Measurements from ENCODE around the gene EIF4G3. TPM values are rescaled to one million over a fixed set of nuclear protein-coding genes. Genes with fewer than 3 reads are reported as not detected.

Gene EIF4G3
- total RNA-seq, 1 experiment from 2014 or later = 72.0 TPM

DNA sequence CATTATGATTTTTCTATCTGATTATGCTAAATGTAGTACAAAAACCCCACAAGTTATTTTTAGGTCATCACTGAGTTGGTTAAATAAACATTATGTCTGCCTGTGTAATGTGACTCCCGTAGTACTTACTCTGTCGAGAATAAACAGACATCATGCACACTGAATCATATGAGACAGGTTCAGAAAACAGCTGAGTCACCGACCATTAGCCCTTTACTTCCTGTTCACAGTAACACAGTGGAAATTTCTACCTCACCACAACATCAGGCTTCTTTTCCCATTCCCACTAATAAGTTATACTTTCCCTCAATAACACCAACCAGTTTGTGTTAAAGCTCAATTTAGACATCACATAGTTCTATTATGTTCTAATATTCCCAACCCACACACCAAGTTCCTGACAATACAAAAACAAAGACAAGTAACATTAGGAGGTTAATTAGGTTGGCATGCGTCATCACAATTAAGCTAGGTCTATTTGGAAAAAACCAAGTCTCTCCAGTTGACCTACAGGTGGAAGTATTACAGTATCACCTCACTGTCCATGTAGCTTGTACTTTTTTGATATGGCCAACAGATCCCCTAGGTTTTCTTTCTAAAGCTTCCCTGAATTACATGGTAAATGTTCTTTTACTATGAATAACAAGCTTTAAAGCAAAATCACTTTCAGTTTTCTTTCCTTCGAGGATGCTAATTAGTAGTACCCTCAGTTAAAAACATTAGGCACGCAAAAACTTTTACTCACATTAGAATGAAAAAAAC, 154.2 kb downstream of the EIF4G3 start:
- no peaks in the 10 kb centered on the region for H4K20me1 ChIP-seq (ENCODE audit: control insufficient read depth, insufficient read depth, insufficient read length)
- Mint-ChIP-seq H3K9me3 (peaks cover 0 to 10% of the 10 kb centered on the region in 2 experiments; a peak in 4 of 5 replicates), H3K4me3 (no peak overlapping the region), H3K4me1 (peaks cover 6 to 7% of the 10 kb centered on the region in 2 experiments), H3K27ac (peak overlapping the region in 2 of 3 experiments; percentile 8 to 50; a peak in 3 of 7 replicates), H3K27me3 (ENCODE audit: low read depth) (no peaks in the 10 kb centered on the region), H3K36me3 (ENCODE audit: insufficient read depth in 1 of 3, low read depth in 3 of 3) (peaks cover 11 to 25% (median 21%) of the 10 kb centered on the region in 3 experiments)
- H4K91ac ChIP-seq (ENCODE audit: insufficient read length, low read depth, low read length) = no peak overlapping the region
- no peak overlapping the region for H2AFZ ChIP-seq (ENCODE audit: low read length)
- H4K8ac ChIP-seq (replicated peaks; ENCODE audit: insufficient read length, low read depth, low read length) = no peak overlapping the region
- H3K79me2 ChIP-seq (ENCODE audit: insufficient read depth, low read length) = no peaks in the 10 kb centered on the region; the same call in 1 of the 2 replicates
- no peak for DNase-seq
- H3K56ac ChIP-seq (ENCODE audit: insufficient read length, low read depth, low read length) = no peak overlapping the region
- H2BK120ac ChIP-seq (ENCODE audit: low read depth, low read length, poor library complexity, severe bottlenecking) = no peak overlapping the region
- H3K14ac ChIP-seq (ENCODE audit: insufficient read depth, low read length) = no peak overlapping the region
- H3K4ac ChIP-seq (ENCODE audit: low read depth, low read length) = no peak overlapping the region
- no peak overlapping the region for H3K9ac ChIP-seq (ENCODE audit: extremely low read depth, insufficient read length, low read length)
- no peak overlapping the region for H3K4me2 ChIP-seq (ENCODE audit: insufficient read depth, insufficient read length, low read length)
- no peak overlapping the region for H4K5ac ChIP-seq (ENCODE audit: insufficient read length, low read depth, low read length)
- peaks cover 5% of the 10 kb centered on the region for H3K79me1 ChIP-seq (ENCODE audit: insufficient read depth, low read depth, low read length, poor library complexity, severe bottlenecking)
- TF ChIP-seq CTCF (conservative IDR thresholded peaks at IDR 0.05) = no peak
- no CpG with 5 or more reads among the region's 6 CpGs for WGBS (ENCODE audit: extremely low coverage, insufficient read length, low lambda C conversion rate)
- H3T11ph ChIP-seq (ENCODE audit: low read length) = no peak overlapping the region
- H3K18ac ChIP-seq (ENCODE audit: insufficient read length, low read depth, low read length) = no peak overlapping the region
- no peak overlapping the region for H2AK5ac ChIP-seq (ENCODE audit: insufficient read length, low read length)
- no peaks in the 10 kb centered on the region for H3K27me3 ChIP-seq (ENCODE audit: insufficient read depth, low read length)
- H3K4me1 ChIP-seq (ENCODE audit: insufficient read depth, low read length) = peaks cover 2% of the 10 kb centered on the region; the same call in 1 of the 2 replicates
- H2BK15ac ChIP-seq (ENCODE audit: low read depth, low read length) = no peak overlapping the region
- no peak overlapping the region for H3K23ac ChIP-seq (ENCODE audit: insufficient read length, low read depth, low read length)
- no peak overlapping the region for H2BK12ac ChIP-seq (ENCODE audit: insufficient read length, low read depth, low read length)
- no peak overlapping the region for H2BK20ac ChIP-seq (ENCODE audit: low read depth, low read length, poor library complexity, severe bottlenecking)
- H3K27ac ChIP-seq (ENCODE audit: insufficient read length, low read depth, low read length) = no peak overlapping the region
- no peaks in the 10 kb centered on the region for H3K23me2 ChIP-seq (ENCODE audit: insufficient read length, low read depth, low read length, poor library complexity, severe bottlenecking)
- H2BK5ac ChIP-seq (ENCODE audit: insufficient read length, low read length) = no peak overlapping the region
- no peaks in the 10 kb centered on the region for H3K9me3 ChIP-seq (ENCODE audit: control insufficient read depth, low read depth, low read length)
